MM.1S (cell line): ENCODE measurements around the gene LRRN2.
"Not testable (repeated sequence)": the region's sequence is repeated elsewhere in the genome, so short reads cannot be mapped to it uniquely, and the experiment has no call there.

Experiments
- DNase-seq: peaks from one replicate; pipeline ENCODE4 v3.0.0-alpha.2; 2015
- H2AFZ ChIP-seq: fragments of 300-600 bp; sonication (generic); 2 replicates; pipeline ENCODE4 v1.6.0; 2016; ENCODE audit warnings: antibody characterized with exemption, low read length
- H3F3A ChIP-seq: fragments of 300-600 bp; sonication (generic); 2 replicates; pipeline ENCODE4 v1.6.1; 2016; ENCODE audit warnings: mild to moderate bottlenecking, antibody characterized with exemption, low read length, moderate library complexity, mixed read lengths; ENCODE audit not compliant: insufficient read depth
- H3K27ac ChIP-seq: fragments of 300-600 bp; sonication (generic); 2 replicates; pipeline ENCODE4 v1.5.1; 2016; ENCODE audit warnings: mild to moderate bottlenecking, low read length
- H3K27me3 ChIP-seq: fragments of 300-600 bp; sonication (generic); replicated peaks from 2 replicates; pipeline ENCODE4 v1.6.0; 2016; ENCODE audit warnings: low read length; ENCODE audit not compliant: insufficient read depth
- H3K36me3 ChIP-seq: fragments of 300-600 bp; sonication (generic); replicated peaks from 2 replicates; pipeline ENCODE4 v1.6.1; 2016; ENCODE audit warnings: mild to moderate bottlenecking, low read length, mixed read lengths; ENCODE audit not compliant: insufficient read depth
- H3K4me1 ChIP-seq: fragments of 300-600 bp; sonication (generic); 2 replicates; pipeline ENCODE4 v1.6.1; 2016; ENCODE audit warnings: low read length, mixed read lengths
- H3K4me2 ChIP-seq: fragments of 300-600 bp; sonication (generic); 2 replicates; pipeline ENCODE4 v1.6.0; 2016; ENCODE audit warnings: low read depth, low read length
- H3K4me3 ChIP-seq: fragments of 300-600 bp; sonication (generic); 2 replicates; pipeline ENCODE4 v1.5.1; 2016; ENCODE audit warnings: low read length, mixed read lengths
- H3K79me2 ChIP-seq: fragments of 300-600 bp; sonication (generic); 2 replicates; pipeline ENCODE4 v1.6.1; 2016; ENCODE audit warnings: mixed run types, low read length, mixed read lengths
- H3K9ac ChIP-seq: fragments of 300-600 bp; sonication (generic); 2 replicates; pipeline ENCODE4 v1.6.1; 2016; ENCODE audit warnings: low read length, mixed read lengths
- H3K9me2 ChIP-seq: fragments of 300-600 bp; sonication (generic); replicated peaks from 2 replicates; pipeline ENCODE4 v1.6.1; 2016; ENCODE audit warnings: mild to moderate bottlenecking, low read length, mixed read lengths; ENCODE audit not compliant: insufficient read depth
- H3K9me3 ChIP-seq: fragments of 300-600 bp; sonication (generic); replicated peaks from 2 replicates; pipeline ENCODE4 v1.6.1; 2016; ENCODE audit warnings: mild to moderate bottlenecking, low read length, mixed read lengths; ENCODE audit not compliant: insufficient read depth
- H4K20me1 ChIP-seq: fragments of 300-600 bp; sonication (generic); 2 replicates; pipeline ENCODE4 v1.6.1; 2016; ENCODE audit warnings: mild to moderate bottlenecking, low read length, moderate library complexity, mixed read lengths; ENCODE audit not compliant: insufficient read depth
- EZH2 ChIP-seq: fragments of 300-600 bp; sonication (generic); optimal IDR thresholded peaks from 2 replicates; pipeline ENCODE3; 2017; ENCODE audit warnings: low read depth, mild to moderate bottlenecking, antibody characterized with exemption, low read length, mixed read lengths
- EZH2phosphoT487 ChIP-seq: fragments of 300-600 bp; sonication (generic); IDR thresholded peaks from 2 replicates; pipeline ENCODE4 v1.6.1; 2018; ENCODE audit warnings: antibody characterized with exemption, low read length
- TF ChIP-seq, protein P1 (sequence below): fragments of 300-600 bp; sonication (generic); IDR thresholded peaks from 2 replicates; pipeline ENCODE4 v1.5.1; 2016; ENCODE audit warnings: antibody characterized with exemption, low read length, mixed read lengths

Gene LRRN2

DNA sequence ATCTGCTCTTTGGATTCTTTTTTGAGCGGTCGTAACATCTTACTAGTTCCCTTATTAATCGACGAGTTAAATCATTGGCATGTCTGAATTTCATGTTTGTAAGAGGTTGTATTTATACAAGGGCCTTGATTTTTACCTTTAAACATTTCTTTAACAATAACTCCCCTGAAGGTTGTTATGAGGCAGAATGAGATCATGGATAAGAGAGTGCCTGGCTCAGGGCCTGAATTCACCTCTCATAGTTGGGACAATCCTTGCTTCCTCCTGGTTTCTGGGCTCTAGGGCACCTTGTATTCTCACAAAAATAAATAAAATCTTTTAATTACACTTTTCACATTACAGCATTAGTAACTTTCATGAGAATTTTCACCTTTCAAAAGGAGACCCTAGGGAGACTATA lies 113.9 kb downstream of the LRRN2 start:
- no peak for DNase-seq
- H3K79me2 ChIP-seq = no peaks in the 10 kb centered on the region
- H4K20me1 ChIP-seq = no peaks in the 10 kb centered on the region
- no peak overlapping the region for H3K4me3 ChIP-seq
- no peak overlapping the region for H3K9ac ChIP-seq
- H3K27me3 ChIP-seq = no peaks in the 10 kb centered on the region
- no peaks in the 10 kb centered on the region for H3F3A ChIP-seq
- H2AFZ ChIP-seq = no peak overlapping the region
- H3K27ac ChIP-seq = no peak overlapping the region
- TF ChIP-seq, protein P1, sequence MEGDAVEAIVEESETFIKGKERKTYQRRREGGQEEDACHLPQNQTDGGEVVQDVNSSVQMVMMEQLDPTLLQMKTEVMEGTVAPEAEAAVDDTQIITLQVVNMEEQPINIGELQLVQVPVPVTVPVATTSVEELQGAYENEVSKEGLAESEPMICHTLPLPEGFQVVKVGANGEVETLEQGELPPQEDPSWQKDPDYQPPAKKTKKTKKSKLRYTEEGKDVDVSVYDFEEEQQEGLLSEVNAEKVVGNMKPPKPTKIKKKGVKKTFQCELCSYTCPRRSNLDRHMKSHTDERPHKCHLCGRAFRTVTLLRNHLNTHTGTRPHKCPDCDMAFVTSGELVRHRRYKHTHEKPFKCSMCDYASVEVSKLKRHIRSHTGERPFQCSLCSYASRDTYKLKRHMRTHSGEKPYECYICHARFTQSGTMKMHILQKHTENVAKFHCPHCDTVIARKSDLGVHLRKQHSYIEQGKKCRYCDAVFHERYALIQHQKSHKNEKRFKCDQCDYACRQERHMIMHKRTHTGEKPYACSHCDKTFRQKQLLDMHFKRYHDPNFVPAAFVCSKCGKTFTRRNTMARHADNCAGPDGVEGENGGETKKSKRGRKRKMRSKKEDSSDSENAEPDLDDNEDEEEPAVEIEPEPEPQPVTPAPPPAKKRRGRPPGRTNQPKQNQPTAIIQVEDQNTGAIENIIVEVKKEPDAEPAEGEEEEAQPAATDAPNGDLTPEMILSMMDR = no peak
- TF ChIP-seq EZH2 = no peak
- no peaks in the 10 kb centered on the region for H3K9me3 ChIP-seq
- H3K4me2 ChIP-seq = no peak overlapping the region
- no peaks in the 10 kb centered on the region for H3K9me2 ChIP-seq
- H3K36me3 ChIP-seq = no peaks in the 10 kb centered on the region
- H3K4me1 ChIP-seq = peaks cover under 1% of the 10 kb centered on the region; the same call in 1 of the 2 replicates

DNA sequence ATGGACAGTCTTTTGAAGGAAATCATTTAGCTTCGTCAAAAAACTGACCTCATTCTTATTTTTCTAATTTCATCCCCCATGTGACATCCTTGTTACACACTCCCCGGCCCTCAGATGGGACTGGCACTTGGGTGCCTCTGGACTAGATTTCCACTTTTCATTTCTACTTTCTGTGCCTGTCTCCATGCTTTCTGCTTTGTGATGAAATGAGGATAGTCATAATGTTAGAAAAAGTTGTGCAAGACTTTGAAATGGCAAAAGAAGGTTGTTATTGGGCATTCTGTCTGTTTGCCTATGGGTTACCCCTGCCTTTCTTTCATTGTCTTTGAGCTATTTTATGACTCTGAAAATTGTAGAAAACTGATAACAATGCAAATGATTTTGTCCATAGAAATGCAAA lies 114.4 kb downstream of the LRRN2 start:
- TF ChIP-seq EZH2phosphoT487 (no peak), EZH2 (no peak)
- TF ChIP-seq, protein P1 = no peak
- Histone ChIP-seq H3K79me2 (no peaks in the 10 kb centered on the region), H4K20me1 (no peaks in the 10 kb centered on the region), H3F3A (no peaks in the 10 kb centered on the region), H3K27me3 (no peaks in the 10 kb centered on the region), H3K9me2 (no peaks in the 10 kb centered on the region), H3K9me3 (no peaks in the 10 kb centered on the region), H2AFZ (no peak overlapping the region), H3K36me3 (no peaks in the 10 kb centered on the region), H3K4me2 (no peak overlapping the region), H3K9ac (no peak overlapping the region), H3K27ac (no peak overlapping the region), H3K4me1 (peaks cover 5% of the 10 kb centered on the region), H3K4me3 (no peak overlapping the region)
- DNase-seq = no peak

DNA sequence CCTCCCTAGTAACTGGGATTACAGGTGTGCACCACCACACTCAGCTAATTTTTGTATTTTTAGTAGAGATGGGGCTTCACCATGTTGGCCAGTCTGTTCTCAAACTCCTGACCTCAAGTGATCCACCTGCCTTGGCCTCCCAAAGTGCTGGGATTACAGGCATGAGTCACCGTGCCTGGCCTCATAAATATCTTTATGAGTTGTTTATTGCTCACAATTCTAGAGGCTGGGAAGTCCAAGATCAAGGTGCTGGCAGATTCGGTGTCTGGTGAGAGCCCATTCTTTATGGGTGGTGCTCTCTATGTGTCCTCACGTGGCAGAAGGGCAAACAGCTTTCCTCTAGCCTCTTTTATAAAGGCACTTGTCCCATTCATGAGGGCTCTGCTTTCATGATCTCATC lies 115.5 kb downstream of the LRRN2 start:
- H3K9me2 ChIP-seq, H3K9me3 ChIP-seq, DNase-seq: not testable (repeated sequence)

DNA sequence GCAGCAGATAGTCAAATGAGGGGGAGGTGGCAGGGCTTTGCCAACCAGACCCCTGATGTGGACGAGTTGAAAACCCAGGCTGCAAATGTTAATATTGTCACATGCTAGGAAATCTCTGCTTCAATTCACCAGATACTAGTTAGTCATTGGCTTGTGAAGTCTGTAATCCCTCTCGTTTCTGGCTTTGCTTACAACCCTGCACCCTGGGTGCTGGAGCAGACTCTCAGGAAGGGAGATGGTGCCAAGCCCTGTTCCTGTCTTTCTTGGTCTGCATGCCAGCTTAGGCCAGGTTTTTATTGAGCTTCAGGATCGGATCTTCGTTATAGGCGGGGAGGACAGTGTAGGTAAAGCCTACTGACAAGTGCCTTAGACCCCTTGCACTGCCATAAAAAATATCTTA lies 116.1 kb downstream of the LRRN2 start:
- Histone ChIP-seq H3K36me3 (no peaks in the 10 kb centered on the region), H3K4me1 (peaks cover 17% of the 10 kb centered on the region), H3K9me3 (no peaks in the 10 kb centered on the region), H3F3A (peaks cover 10% of the 10 kb centered on the region), H3K4me3 (no peak overlapping the region), H4K20me1 (no peaks in the 10 kb centered on the region), H3K27me3 (no peaks in the 10 kb centered on the region), H3K9me2 (no peaks in the 10 kb centered on the region), H2AFZ (no peak overlapping the region), H3K4me2 (no peak overlapping the region), H3K9ac (no peak overlapping the region), H3K79me2 (no peaks in the 10 kb centered on the region), H3K27ac (no peak overlapping the region)
- no peak for DNase-seq
- TF ChIP-seq EZH2phosphoT487 (no peak), EZH2 (no peak)
- TF ChIP-seq, protein P1 = no peak

More for the DNA sequence above, 115.5 kb downstream of the LRRN2 start:
- not testable (repeated sequence) for H3K27ac ChIP-seq, H3K4me3 ChIP-seq, H3K27me3 ChIP-seq, H3K9ac ChIP-seq, H3K4me2 ChIP-seq, H3K79me2 ChIP-seq, H3F3A ChIP-seq, H2AFZ ChIP-seq, H3K36me3 ChIP-seq, H4K20me1 ChIP-seq
- peaks cover 15% of the 10 kb centered on the region for H3K4me1 ChIP-seq
